GM18519 (cell line): Measurements from ENCODE around the gene PCDHGB7.
"Not testable (repeated sequence)": the region's sequence is repeated elsewhere in the genome, so short reads cannot be mapped to it uniquely, and the experiment has no call there.

Experiments used
- ATAC-seq: cut with Tn5 transposase; IDR thresholded peaks from one replicate; pipeline ENCODE4 v1.9.1; 2021; ENCODE audit warnings: mild to moderate bottlenecking, moderate library complexity; ENCODE audit not compliant: unreplicated experiment, low FRiP score

The PCDHGB7 gene

DNA sequence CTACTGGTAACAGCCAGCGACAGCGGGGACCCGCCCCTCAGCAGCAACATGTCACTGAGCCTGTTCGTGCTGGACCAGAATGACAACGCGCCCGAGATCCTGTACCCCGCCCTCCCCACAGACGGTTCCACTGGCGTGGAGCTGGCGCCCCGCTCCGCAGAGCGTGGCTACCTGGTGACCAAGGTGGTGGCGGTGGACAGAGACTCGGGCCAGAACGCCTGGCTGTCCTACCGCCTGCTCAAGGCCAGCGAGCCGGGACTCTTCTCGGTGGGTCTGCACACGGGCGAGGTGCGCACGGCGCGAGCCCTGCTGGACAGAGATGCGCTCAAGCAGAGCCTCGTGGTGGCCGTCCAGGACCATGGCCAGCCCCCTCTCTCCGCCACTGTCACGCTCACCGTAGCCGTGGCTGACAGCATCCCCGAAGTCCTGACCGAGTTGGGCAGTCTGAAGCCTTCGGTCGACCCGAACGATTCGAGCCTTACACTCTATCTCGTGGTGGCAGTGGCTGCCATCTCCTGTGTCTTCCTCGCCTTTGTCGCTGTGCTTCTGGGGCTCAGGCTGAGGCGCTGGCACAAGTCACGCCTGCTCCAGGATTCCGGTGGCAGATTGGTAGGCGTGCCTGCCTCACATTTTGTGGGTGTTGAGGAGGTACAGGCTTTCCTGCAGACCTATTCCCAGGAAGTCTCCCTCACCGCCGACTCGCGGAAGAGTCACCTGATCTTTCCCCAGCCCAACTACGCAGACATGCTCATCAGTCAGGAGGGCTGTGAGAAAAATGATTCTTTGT is 22.9 kb upstream of the PCDHGB7 start:
- ATAC-seq: not testable (repeated sequence)

DNA sequence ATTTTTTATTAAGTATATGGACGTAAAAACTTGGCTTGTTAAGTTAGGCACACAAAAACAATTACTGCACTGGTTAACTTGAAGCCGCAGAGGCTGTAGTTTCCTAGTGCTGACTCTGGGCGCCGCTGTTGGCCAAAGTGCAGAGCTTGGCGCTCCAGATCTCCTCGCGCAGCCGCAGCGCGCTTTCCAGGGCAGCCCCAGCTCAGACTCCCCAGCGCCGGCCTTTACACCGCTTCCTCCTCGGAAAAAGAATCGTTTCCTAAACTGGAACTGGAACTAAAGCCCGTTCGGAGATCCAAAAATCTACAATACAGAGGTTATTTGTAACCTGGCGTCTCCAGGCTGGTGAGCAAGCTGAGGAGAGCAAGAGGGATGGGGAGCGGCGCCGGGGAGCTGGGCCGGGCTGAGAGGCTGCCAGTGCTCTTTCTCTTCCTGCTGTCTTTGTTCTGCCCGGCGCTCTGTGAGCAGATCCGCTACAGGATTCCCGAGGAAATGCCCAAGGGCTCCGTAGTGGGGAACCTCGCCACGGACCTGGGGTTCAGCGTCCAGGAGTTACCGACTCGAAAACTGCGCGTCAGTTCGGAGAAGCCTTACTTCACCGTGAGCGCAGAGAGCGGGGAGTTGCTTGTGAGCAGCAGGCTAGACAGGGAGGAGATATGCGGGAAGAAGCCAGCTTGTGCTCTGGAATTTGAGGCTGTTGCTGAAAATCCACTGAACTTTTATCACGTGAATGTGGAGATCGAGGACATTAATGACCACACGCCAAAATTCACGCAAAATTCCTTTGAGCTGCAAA is 19.5 kb upstream of the PCDHGB7 start, which contains the start of gene PCDHGB5:
Gene PCDHGB5 (plus strand): TSS at position 192 of the 796 bp plus-strand sequence. CDS start 181 bp downstream, at position 373.
- ATAC-seq: peak; percentile 92

DNA sequence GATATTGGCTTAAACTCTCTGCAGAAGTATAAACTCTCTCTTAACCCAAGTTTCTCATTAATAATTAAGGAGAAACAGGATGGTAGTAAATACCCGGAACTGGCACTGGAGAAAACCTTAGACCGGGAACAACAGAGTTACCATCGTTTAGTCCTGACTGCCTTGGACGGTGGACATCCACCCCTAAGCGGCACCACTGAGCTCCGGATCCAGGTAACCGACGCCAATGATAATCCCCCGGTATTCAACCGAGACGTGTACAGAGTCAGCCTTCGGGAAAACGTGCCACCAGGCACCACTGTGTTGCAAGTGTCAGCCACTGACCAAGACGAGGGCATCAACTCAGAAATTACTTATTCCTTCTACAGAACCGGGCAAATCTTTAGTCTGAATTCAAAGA is 18.9 kb upstream of the PCDHGB7 start:
- no peak for ATAC-seq

DNA sequence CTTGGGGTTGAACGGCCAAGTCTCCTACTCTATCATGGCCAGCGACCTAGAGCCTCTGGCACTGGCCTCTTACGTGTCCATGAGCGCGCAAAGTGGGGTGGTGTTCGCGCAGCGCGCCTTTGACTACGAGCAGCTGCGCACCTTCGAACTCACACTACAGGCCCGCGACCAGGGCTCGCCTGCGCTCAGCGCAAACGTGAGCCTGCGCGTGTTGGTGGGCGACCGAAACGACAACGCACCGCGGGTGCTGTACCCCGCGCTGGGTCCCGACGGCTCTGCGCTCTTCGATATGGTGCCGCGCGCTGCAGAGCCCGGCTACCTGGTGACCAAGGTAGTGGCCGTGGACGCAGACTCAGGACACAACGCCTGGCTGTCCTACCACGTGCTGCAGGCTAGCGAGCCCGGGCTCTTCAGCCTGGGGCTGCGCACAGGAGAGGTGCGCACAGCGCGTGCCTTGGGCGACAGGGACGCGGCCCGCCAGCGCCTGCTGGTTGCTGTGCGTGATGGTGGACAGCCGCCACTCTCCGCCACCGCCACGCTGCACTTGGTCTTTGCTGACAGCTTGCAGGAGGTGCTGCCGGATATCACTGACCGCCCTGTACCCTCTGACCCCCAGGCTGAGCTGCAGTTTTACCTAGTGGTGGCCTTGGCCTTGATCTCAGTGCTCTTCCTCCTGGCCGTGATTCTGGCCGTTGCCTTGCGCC is 17.8 kb upstream of the PCDHGB7 start:
- no peak for ATAC-seq

DNA sequence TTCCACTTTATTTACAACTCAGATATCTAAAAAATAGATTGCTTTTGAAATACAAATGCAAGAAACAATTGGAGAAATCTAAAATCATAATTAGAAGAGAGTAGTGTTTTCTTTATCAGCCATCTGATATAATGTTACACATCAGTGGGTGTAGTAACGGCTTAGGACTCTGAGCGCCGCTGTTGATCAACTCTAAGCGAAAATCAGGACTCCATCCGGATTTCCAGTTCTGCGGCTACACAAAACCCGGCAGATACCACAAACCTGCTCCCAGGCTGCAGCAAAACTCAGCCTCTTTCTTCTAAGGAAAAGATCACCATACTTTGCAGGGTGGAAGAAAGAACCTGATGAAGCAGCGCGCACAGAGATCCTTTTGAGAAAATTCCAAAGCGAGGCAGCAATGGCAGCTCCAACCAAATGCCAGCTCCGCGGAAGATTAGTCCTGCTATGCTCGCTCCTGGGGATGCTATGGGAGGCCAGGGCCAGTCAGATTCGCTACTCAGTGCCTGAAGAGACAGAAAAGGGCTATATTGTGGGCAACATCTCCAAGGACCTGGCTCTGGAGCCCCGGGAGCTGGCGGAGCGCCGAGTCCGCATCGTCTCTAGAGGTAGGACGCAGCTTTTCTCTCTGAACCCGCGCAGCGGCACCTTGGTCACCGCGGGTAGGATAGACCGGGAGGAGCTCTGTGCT is 14.8 kb upstream of the PCDHGB7 start, which contains the start of gene PCDHGA9:
Gene PCDHGA9 (plus strand): TSS at position 226 of the 691 bp plus-strand sequence. CDS start 175 bp downstream, at position 401.
- ATAC-seq: no peak

DNA sequence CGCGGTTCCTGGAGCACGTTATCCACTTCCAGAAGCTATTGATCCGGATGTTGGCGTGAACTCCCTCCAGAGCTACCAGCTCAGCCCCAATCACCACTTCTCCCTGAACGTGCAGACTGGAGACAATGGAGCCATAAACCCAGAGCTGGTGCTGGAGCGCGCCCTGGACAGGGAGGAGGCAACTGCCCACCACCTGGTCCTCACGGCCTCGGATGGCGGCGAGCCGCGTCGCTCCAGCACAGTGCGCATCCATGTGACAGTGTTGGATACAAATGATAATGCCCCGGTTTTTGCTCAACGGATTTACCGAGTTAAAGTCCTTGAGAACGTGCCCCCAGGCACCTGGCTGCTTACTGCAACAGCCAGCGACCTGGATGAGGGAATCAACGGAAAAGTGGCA is 14.1 kb upstream of the PCDHGB7 start:
- ATAC-seq: no peak

DNA sequence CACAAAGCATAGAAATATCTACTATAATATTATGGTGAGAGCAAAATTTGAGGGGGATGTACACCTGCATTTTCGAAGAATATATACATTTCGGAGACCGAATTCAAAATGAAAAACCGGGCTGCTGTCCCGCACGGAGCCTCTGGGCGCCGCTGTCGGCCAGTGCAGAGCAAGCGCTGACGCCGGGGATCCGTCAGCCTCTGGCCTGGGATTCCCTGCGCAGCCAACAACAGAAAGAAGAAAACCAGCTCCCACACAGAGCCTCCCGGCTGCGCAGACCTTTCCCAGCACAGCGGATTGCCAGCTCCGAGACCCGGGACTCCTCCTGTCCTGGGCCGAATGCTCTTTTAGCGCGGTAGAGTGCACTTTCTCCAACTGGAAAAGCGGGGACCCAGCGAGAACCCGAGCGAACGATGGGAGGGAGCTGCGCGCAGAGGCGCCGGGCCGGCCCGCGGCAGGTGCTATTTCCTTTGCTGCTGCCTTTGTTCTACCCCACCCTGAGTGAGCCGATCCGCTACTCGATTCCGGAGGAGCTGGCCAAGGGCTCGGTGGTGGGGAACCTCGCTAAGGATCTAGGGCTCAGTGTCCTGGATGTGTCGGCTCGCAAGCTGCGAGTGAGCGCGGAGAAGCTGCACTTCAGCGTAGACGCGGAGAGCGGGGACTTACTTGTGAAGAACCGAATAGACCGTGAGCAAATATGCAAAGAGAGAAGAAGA is 9.5 kb upstream of the PCDHGB7 start, which contains the start of gene PCDHGB6:
Gene PCDHGB6 (plus strand): TSS at position 232 of the 716 bp plus-strand sequence. CDS start 182 bp downstream, at position 414.
- not testable (repeated sequence) for ATAC-seq

DNA sequence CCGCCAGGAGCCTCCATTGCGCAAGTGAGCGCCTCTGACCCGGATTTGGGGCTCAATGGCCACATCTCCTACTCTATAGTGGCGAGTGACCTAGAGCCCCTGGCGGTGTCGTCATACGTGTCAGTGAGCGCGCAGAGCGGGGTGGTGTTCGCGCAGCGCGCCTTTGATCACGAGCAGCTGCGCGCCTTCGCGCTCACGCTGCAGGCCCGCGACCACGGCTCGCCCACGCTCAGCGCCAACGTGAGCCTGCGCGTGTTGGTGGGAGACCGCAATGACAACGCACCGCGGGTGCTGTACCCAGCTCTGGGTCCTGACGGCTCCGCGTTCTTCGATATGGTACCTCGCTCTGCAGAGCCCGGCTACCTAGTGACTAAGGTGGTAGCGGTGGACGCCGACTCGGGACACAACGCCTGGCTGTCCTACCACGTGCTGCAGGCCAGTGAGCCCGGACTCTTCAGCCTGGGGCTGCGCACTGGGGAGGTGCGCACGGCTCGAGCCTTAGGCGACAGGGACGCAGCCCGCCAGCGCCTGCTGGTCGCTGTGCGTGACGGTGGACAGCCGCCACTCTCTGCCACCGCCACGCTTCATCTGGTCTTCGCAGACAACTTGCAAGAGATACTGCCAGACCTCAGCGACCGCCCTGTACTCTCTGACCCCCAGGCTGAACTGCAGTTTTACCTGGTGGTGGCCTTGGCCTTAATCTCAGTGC is 7.7 kb upstream of the PCDHGB7 start:
- ATAC-seq: no peak

DNA sequence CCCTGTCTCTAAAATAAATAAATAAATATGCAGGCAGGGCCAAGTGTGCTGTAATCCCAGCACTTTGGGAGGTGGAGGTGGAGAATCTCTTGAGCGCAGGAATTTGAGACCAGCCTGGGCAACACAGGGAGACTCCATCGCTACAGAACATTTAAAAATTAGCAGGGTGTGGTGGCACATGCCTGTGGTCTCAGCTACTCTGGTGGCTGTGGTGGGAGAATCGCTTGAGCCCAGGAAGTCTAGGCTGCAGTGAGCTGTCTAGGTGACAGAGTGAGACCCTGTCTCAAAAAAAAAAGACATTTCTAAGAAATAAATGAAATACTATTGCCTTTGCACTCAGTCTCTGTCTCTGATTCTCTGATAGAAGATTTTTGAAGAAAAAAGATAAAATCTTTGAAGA is 5.9 kb upstream of the PCDHGB7 start:
- no peak for ATAC-seq

DNA sequence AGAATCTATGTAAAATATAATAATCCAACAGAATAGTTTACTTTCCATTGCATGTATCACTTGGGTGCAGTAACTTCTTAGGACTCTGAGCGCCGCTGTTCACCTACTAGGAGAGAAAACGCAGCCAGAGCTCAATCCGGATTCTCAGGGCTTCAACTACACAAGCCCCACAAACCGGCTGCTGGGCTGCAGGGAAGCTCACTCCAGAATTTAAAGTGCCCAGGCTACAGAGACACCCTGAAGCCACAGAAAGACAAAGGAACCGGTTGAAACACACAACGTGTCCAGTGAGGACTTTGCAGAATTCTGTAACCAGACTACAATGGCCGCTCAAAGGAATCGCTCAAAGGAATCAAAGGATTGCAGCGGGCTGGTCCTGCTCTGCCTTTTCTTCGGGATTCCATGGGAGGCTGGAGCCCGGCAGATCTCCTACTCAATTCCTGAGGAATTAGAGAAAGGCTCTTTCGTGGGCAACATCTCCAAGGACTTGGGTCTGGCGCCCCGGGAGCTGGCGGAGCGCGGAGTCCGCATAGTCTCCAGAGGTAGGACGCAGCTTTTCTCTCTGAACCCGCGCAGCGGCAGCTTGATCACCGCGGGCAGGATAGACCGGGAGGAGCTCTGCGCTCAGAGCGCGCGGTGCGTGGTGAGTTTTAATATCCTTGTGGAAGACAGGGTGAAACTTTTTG is 4.5 kb upstream of the PCDHGB7 start, which contains the start of gene PCDHGA10:
Gene PCDHGA10 (plus strand): TSS at position 134 of the 686 bp plus-strand sequence. CDS start 189 bp downstream, at position 323.
- ATAC-seq: peak; percentile 74

DNA sequence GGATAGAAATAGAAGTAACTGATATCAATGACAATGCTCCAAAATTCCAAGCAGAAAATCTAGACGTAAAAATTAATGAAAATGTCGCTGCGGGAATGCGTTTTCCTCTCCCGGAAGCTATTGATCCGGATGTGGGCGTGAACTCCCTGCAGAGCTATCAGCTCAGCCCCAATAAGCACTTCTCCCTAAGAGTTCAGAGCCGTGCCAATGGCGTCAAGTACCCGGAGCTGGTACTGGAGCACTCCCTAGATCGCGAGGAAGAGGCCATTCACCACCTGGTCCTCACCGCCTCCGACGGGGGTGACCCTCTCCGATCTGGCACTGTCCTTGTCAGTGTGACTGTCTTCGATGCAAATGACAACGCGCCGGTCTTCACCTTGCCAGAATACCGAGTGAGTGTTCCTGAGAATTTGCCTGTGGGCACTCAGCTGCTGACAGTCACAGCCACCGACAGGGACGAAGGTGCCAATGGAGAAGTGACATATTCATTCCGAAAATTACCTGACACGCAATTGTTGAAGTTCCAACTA is 3.9 kb upstream of the PCDHGB7 start:
- ATAC-seq: no peak

DNA sequence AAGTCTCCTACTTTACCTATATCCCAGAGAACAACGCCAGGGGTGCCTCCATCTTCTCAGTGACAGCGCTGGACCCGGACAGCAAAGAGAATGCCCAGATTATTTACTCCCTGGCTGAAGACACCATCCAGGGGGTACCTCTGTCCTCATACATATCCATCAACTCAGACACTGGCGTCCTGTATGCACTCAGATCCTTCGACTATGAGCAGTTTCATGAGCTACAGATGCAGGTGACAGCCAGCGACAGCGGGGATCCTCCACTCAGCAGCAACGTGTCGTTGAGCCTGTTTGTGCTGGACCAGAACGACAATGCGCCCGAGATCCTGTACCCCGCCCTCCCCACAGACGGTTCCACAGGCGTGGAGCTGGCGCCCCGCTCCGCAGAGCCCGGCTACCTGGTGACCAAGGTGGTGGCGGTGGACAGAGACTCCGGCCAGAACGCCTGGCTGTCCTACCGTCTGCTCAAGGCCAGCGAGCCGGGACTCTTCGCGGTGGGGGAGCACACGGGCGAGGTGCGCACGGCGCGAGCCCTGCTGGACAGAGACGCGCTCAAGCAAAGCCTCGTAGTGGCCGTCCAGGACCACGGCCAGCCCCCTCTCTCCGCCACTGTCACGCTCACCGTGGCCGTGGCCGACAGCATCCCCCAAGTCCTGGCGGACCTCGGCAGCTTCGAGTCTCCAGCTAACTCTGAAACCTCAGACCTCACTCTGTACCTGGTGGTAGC is 2.8 kb upstream of the PCDHGB7 start:
- not testable (repeated sequence) for ATAC-seq

DNA sequence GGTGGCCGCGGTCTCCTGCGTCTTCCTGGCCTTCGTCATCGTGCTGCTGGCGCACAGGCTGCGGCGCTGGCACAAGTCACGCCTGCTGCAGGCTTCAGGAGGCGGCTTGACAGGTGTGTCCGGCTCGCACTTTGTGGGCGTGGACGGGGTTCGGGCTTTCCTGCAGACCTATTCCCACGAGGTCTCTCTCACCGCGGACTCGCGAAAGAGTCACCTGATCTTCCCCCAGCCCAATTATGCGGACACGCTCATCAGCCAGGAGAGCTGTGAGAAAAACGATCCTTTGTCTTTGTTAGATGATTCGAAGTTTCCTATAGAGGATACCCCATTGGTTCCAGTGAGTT is 2.2 kb upstream of the PCDHGB7 start:
- ATAC-seq: not testable (repeated sequence)

DNA sequence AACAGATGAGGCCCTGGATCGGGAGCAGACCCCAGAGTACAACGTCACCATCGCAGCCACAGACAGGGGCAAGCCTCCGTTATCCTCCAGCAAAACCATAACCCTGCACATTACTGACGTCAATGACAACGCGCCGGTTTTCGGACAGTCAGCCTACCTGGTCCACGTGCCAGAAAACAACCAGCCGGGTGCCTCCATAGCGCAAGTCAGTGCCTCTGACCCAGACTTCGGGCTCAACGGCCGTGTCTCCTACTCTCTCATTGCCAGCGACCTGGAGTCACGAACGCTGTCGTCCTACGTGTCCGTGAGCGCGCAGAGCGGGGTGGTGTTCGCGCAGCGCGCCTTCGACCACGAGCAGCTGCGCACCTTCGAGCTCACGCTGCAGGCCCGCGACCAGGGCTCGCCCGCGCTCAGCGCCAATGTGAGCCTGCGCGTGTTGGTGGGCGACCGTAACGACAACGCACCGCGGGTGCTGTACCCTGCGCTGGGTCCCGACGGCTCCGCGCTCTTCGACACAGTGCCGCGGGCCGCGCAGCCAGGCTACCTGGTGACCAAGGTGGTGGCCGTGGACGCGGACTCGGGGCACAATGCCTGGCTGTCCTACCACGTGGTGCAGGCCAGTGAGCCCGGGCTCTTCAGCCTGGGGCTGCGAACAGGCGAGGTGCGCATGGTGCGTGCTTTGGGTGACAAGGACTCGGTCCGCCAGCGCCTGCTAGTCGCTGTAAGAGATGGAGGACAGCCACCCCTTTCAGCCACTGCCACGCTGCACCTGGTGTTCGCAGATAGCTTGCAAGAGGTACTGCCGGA is 1.8 kb downstream of the PCDHGB7 start:
- ATAC-seq: no peak

DNA sequence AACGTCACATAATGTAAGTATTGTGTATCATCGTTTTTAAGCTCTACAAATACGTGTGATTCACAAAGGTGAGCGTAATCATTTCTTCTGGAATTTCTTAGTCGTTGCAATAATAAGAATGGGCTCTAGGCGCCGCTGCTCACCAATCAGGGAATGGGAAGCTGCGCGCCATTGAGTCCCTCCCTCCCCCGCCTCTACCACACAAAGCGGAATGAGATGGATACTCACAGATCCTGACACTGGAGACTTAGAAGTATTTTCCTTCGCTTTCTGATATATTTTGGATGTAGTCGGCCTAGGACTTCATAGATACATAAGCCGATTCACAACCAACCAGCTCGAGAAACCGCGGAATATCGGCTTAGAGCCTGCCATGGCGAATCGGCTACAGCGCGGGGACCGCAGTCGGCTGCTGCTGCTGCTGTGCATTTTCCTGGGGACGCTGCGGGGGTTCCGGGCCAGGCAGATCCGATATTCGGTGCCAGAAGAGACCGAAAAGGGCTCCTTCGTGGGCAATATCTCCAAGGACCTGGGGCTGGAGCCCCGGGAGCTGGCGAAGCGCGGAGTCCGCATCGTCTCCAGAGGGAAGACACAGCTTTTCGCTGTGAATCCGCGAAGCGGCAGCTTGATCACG is 3.5 kb downstream of the PCDHGB7 start, which contains the start of gene PCDHGA11:
Gene PCDHGA11 (plus strand): TSS at position 197 of the 634 bp plus-strand sequence. CDS start 177 bp downstream, at position 374.
- ATAC-seq: no peak

DNA sequence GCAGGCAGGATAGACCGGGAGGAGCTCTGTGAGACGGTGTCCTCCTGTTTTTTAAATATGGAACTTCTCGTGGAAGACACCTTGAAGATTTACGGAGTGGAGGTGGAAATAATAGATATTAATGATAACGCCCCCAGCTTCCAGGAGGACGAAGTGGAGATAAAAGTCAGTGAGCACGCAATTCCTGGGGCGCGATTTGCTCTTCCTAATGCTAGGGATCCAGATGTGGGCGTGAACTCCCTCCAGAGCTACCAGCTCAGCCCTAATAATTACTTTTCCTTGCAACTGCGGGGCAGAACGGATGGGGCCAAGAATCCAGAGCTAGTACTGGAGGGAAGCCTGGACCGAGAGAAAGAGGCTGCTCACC is 4.0 kb downstream of the PCDHGB7 start:
- ATAC-seq: no peak
